Epithelial cell of prostate (primary cell): Measurements from ENCODE around the gene SPATA13.
"Not testable (repeated sequence)": the region's sequence is repeated elsewhere in the genome, so short reads cannot be mapped to it uniquely, and the experiment has no call there.

Experiments used
- DNase-seq: peaks from one replicate; pipeline ENCODE4 v3.0.0-alpha.2; 2011; ENCODE audit warnings: low read depth, low spot score
- H3K27ac ChIP-seq: fragments of 450-650 bp; 2 replicates; pipeline ENCODE4 v1.5.1; 2017; ENCODE audit warnings: mild to moderate bottlenecking

Gene SPATA13

DNA sequence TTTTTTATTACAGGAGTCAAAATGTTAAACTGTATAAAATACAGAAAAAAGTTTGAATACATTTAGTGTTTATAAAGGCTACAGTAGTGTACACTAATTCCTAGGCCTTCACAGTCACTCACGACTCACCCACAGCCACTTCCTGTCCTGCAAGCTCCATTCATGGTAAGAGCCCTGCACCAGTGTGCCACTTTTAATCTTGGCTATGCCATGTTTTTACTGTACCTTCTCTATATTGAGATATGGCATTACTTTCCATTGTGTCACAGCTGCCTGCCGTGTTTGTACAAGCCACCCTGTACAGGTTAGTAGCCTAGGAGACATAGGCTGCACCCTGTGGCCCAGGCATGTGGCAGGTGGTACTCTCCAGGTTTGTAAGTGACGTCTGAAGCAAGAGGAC is 180.9 kb downstream of the SPATA13 start:
- peak overlapping the region; percentile 32 for H3K27ac ChIP-seq
- DNase-seq: peak; percentile 8

DNA sequence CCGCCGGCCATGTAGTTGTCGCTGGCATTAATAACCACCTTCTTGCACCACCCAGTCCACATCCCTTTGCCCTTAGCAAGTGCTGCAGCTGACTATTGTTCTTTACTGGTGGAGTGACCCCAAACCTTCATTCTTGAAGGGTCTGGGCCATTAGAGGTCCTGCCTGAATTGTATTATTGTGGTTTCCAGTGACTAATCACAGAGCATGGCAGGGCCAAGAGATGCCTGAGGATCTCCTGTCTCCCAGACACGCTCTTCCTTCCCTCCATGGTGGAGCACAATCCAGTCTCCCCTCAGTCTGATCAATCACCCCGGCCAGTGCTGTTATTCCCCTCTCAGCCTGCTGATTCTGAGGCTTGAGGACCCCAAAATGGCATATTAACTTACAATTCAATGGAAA is 187.9 kb downstream of the SPATA13 start:
- no peak for DNase-seq
- H3K27ac ChIP-seq: peak overlapping the region; percentile 84

GRCh38 chr13:24348797-24349515 is 188.4 kb downstream of the SPATA13 start:
- H3K27ac ChIP-seq: peak overlapping the region; percentile 84
- DNase-seq: peak; percentile 68

DNA sequence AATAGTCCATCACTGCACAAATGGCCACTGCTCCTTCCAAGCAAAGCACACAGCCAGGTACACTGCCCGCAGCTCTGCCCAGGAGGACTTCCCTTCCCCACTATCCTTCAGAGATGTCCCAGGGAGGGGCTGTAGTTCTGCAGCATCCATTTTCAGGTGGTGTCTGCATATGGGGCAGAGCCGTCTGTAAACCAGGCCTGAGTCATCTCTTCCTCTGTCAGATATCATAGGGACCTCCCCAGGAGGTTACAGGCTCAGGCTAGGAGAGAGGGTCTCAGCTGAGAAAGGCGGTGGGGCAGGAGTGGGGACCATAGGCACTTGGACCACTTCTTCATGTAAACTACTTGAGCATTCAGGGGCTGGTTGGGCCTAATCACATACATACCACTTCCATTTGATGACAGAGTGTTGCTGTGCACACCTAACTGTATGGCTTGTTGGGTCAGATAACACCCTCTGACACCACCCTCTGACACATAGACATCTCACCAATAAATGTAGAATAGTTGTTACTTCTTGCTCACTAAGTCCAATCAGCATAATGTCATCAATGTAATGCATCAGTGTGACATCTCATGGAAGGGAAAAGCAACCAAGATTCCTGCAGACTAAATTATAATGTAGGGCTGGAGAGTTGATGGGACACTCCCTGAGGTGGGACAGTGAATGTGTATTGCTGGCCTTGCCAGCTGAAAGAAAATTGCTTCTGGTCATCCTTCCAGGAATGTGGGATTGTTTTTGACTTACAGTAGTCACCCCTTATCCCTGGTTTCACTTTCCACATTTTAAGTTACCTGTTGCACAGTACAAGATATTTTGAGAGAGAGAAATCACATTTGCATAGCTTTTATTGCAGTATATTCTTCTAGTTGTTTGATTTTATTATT is 189.5 kb downstream of the SPATA13 start:
- H3K27ac ChIP-seq: peak overlapping the region; percentile 84
- DNase-seq: not testable (repeated sequence)

- no peak overlapping the region for H3K27ac ChIP-seq
- no peak for DNase-seq
Measured at GRCh38 chr13:24351423-24351822, 190.9 kb downstream of the SPATA13 start.

GRCh38 chr13:24353736-24354135 is 193.2 kb downstream of the SPATA13 start:
- peak overlapping the region; percentile 65 for H3K27ac ChIP-seq
- peak; percentile 10 for DNase-seq

GRCh38 chr13:24355103-24355502 is 194.6 kb downstream of the SPATA13 start:
- no peak overlapping the region for H3K27ac ChIP-seq
- DNase-seq: no peak

DNA sequence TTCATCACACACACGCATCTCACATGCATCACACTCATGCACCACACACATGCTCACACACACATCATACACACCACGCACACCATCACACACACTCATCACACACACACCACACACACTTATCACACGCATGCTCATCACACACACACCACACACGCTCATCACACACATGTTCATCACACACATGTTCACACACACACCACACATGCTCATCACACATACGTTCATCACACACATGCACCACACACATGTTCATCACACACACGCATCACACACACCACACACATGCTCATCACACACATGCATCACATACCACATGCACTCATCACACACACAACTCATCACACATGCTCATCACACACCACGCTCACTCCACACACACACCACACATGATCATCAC is 195.8 kb downstream of the SPATA13 start:
- H3K27ac ChIP-seq: no peak overlapping the region
- no peak for DNase-seq
